WTC11 (cell line): ENCODE results near the gene HRH1. TPM values are rescaled to one million over a fixed set of nuclear protein-coding genes. Genes with fewer than 3 reads are reported as not detected.

Experiments used
- ATAC-seq: fragments of 200-7000 bp; cut with Tn5 transposase; 2 replicates; pipeline ENCODE4 v1.10.0; 2021; ENCODE audit warnings: mild to moderate bottlenecking, moderate library complexity
- CTCF ChIA-PET: fragments of 300-600 bp; sonication (Branson Sonifier 250); formaldehyde crosslinking; loops from one replicate; lab custom pipeline; 2021; ENCODE audit warnings: antibody characterized with exemption; lab: Charles Lee
- POLR2A ChIA-PET: fragments of 350-600 bp; sonication (Branson Sonifier 250); formaldehyde crosslinking; loops from one replicate; lab custom pipeline; 2021; ENCODE audit warnings: antibody characterized with exemption; lab: Charles Lee
- DNase-seq: peaks from one replicate; pipeline ENCODE4 v3.0.0; 2021; ENCODE audit warnings: low spot score
- H3K27ac Mint-ChIP-seq: 2 replicates; pipeline ENCODE4 v1.8.0; 2021; ENCODE audit warnings: mixed read lengths
- H3K27me3 Mint-ChIP-seq: 2 replicates; pipeline ENCODE4 v1.8.0; 2021; ENCODE audit warnings: low read depth, mild to moderate bottlenecking, moderate library complexity, mixed read lengths
- H3K36me3 Mint-ChIP-seq: 2 replicates; pipeline ENCODE4 v1.8.0; 2021; ENCODE audit warnings: mixed read lengths
- H3K4me1 Mint-ChIP-seq: 2 replicates; pipeline ENCODE4 v1.8.0; 2022; ENCODE audit warnings: mixed read lengths
- H3K4me3 Mint-ChIP-seq: 2 replicates; pipeline ENCODE4 v1.8.0; 2021; ENCODE audit warnings: mild to moderate bottlenecking, moderate library complexity, mixed read lengths
- H3K9me3 Mint-ChIP-seq: 2 replicates; pipeline ENCODE4 v1.8.0; 2021; ENCODE audit warnings: mixed read lengths
- CBFB ChIP-seq: sonication (generic); formaldehyde crosslinking; IDR thresholded peaks from 2 replicates; pipeline ENCODE4 v1.8.1; 2022; ENCODE audit warnings: mild to moderate bottlenecking, low read depth, missing genetic modification reagents
- FOXP1 ChIP-seq: sonication (generic); formaldehyde crosslinking; IDR thresholded peaks from 2 replicates; pipeline ENCODE4 v1.8.0; 2022; ENCODE audit warnings: missing genetic modification reagents, mild to moderate bottlenecking, moderate library complexity, borderline replicate concordance
- JUN ChIP-seq: sonication (generic); formaldehyde crosslinking; IDR thresholded peaks from 2 replicates; pipeline ENCODE4 v1.8.0; 2023; ENCODE audit warnings: mild to moderate bottlenecking, missing genetic modification reagents
- KAT7 ChIP-seq: sonication (generic); formaldehyde crosslinking; IDR thresholded peaks from 2 replicates; pipeline ENCODE4 v1.8.1; 2023; ENCODE audit warnings: missing genetic modification reagents, mild to moderate bottlenecking, borderline replicate concordance
- MYBL2 ChIP-seq: sonication (generic); formaldehyde crosslinking; IDR thresholded peaks from 2 replicates; pipeline ENCODE4 v1.8.1; 2023; ENCODE audit warnings: mild to moderate bottlenecking, moderate library complexity, missing genetic modification reagents
- NFATC4 ChIP-seq: fragments of 250-450 bp; sonication (Bioruptor Pico); IDR thresholded peaks from 2 replicates; pipeline ENCODE4 v1.9.0; 2021; ENCODE audit warnings: mild to moderate bottlenecking
- SMAD4 ChIP-seq: sonication (generic); formaldehyde crosslinking; IDR thresholded peaks from 2 replicates; pipeline ENCODE4 v1.8.0; 2022; ENCODE audit warnings: mild to moderate bottlenecking, missing genetic modification reagents
- SP1 ChIP-seq: sonication (generic); formaldehyde crosslinking; conservative IDR thresholded peaks from 2 replicates; pipeline ENCODE4 v1.8.1; 2022; ENCODE audit warnings: missing genetic modification reagents
- TEAD1 ChIP-seq: sonication (generic); formaldehyde crosslinking; IDR thresholded peaks from 2 replicates; pipeline ENCODE4 v1.8.0; 2022; ENCODE audit warnings: mild to moderate bottlenecking, missing genetic modification reagents
- TEAD4 ChIP-seq: sonication (generic); formaldehyde crosslinking; IDR thresholded peaks from 2 replicates; pipeline ENCODE4 v1.8.0; 2022; ENCODE audit warnings: mild to moderate bottlenecking, missing genetic modification reagents
- TP53 ChIP-seq: sonication (generic); formaldehyde crosslinking; IDR thresholded peaks from 2 replicates; pipeline ENCODE4 v1.8.1; 2023; ENCODE audit warnings: mild to moderate bottlenecking, missing genetic modification reagents
- ZBTB43 ChIP-seq: sonication (generic); formaldehyde crosslinking; IDR thresholded peaks from 2 replicates; pipeline ENCODE4 v1.8.1; 2023; ENCODE audit warnings: mild to moderate bottlenecking, missing genetic modification reagents
- ZNF121 ChIP-seq: sonication (generic); formaldehyde crosslinking; IDR thresholded peaks from 2 replicates; pipeline ENCODE4 v1.8.0; 2023; ENCODE audit warnings: missing genetic modification reagents
- ZNF232 ChIP-seq: sonication (generic); formaldehyde crosslinking; IDR thresholded peaks from 2 replicates; pipeline ENCODE4 v1.8.0; 2022; ENCODE audit warnings: mild to moderate bottlenecking, missing genetic modification reagents
- ZNF281 ChIP-seq: sonication (generic); formaldehyde crosslinking; IDR thresholded peaks from 2 replicates; pipeline ENCODE4 v1.8.0; 2023; ENCODE audit warnings: mild to moderate bottlenecking, missing genetic modification reagents
- ZNF396 ChIP-seq: fragments of 250-450 bp; sonication (Bioruptor Pico); IDR thresholded peaks from 2 replicates; pipeline ENCODE4 v1.8.0; 2021; ENCODE audit warnings: mild to moderate bottlenecking, moderate library complexity, borderline replicate concordance
- ZNF512 ChIP-seq: sonication (generic); formaldehyde crosslinking; IDR thresholded peaks from 2 replicates; pipeline ENCODE4 v1.8.1; 2022; ENCODE audit warnings: missing genetic modification reagents, borderline replicate concordance
- total RNA-seq: library from RNA; stranded (reverse); gene quantifications from 3 replicates; pipeline ENCODE4 v1.2.3, GENCODE V29; 2021
- TF ChIP-seq, protein P1 (sequence below): sonication (generic); formaldehyde crosslinking; IDR thresholded peaks from 2 replicates; pipeline ENCODE4 v1.8.1; 2022; ENCODE audit warnings: mild to moderate bottlenecking, missing genetic modification reagents, moderate library complexity, borderline replicate concordance

The HRH1 gene
- total RNA-seq, 1 experiment from 2014 or later = not detected

- no peak for TF ChIP-seq TEAD4 (CRISPR knock-in tag)
- no peak for TF ChIP-seq SMAD4
- TF ChIP-seq NFATC4 (CRISPR knock-in tag) = no peak
- TF ChIP-seq ZNF121 (CRISPR knock-in tag) = no peak
- TF ChIP-seq ZNF396 (CRISPR knock-in tag) = no peak
- TF ChIP-seq CBFB (CRISPR knock-in tag) = no peak
- no peak for TF ChIP-seq KAT7 (CRISPR knock-in tag)
- no peak for TF ChIP-seq JUN (CRISPR knock-in tag)
- no peak for TF ChIP-seq TP53 (CRISPR knock-in tag)
Measured at GRCh38 chr3:11288786-11289637, 134.7 kb downstream of the HRH1 start (continued).

- H3K9me3 Mint-ChIP-seq = no peaks in the 10 kb centered on the region
- H3K27ac Mint-ChIP-seq = no peak overlapping the region
- no peak for TF ChIP-seq FOXP1 (CRISPR knock-in tag)
- no peak for TF ChIP-seq MYBL2 (CRISPR knock-in tag)
- TF ChIP-seq, all 79 proteins: peak for 0
- ChIA-PET CTCF (interaction anchor here (1.5 kb wide), 1 partner anchor 229 kb away, joined by 4 read pairs; no protein-coding TSS in a partner anchor), POLR2A (no interaction called here)
- ATAC-seq = no peak
- no peak for DNase-seq
- Mint-ChIP-seq H3K4me3 (no peak overlapping the region), H3K4me1 (no peaks in the 10 kb centered on the region), H3K27me3 (no peaks in the 10 kb centered on the region), H3K36me3 (no peaks in the 10 kb centered on the region)
Measured at GRCh38 chr3:11289864-11290263, 135.6 kb downstream of the HRH1 start.

DNA sequence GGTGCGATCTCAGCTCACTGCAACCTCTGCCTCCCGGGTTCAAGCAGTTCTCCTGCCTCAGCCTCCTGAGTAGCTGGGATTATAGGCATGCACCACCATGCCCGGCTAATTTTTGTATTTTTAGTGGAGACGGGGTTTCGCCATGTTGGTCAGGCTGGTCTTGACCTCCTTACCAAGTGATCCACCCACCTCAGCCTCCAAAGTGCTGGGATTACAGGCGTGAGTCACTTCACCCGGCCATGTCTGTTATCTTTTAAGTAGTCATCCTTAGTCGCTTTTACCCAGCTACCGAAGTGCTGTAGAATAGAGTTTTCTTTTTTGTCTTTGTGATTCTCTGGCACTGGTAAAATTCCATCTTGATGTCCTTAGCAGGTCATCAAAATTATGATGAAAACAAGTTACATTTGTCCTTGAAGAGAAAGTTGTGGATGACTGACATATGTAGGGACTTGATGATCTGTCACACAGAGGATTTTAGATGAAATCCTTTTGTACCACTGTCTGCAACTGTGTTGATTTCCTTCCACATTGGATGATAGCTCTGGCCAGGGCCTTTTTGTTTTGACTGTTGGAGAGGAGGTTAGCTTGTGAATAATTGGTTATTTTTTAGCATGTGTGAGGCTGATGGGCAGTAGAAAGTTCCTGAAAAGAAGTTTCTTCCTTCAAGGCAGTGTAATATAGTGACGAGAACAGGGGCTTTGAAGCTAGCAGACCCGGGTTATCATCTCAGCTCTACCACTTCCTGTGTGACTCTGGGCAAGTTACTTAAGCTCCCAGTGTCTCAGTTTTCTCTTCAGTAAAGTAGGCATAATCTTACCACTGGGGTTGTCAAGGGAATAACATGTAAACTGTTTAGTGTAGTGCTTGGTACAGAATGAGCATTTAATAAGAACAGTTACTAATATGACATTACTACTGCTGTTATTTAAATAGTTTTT lies 136.7 kb downstream of the HRH1 start:
- TF ChIP-seq ZBTB43 (CRISPR knock-in tag) = no peak
- no peak for TF ChIP-seq ZNF232 (CRISPR knock-in tag)
- no peak for TF ChIP-seq ZNF281
- no peak for TF ChIP-seq TEAD1 (CRISPR knock-in tag)
- TF ChIP-seq SP1 (CRISPR knock-in tag) = no peak
- TF ChIP-seq ZNF512 (CRISPR knock-in tag) = no peak
- TF ChIP-seq, protein P1, sequence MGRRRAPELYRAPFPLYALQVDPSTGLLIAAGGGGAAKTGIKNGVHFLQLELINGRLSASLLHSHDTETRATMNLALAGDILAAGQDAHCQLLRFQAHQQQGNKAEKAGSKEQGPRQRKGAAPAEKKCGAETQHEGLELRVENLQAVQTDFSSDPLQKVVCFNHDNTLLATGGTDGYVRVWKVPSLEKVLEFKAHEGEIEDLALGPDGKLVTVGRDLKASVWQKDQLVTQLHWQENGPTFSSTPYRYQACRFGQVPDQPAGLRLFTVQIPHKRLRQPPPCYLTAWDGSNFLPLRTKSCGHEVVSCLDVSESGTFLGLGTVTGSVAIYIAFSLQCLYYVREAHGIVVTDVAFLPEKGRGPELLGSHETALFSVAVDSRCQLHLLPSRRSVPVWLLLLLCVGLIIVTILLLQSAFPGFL = no peak
- DNase-seq (no peak), ATAC-seq (no peak)
- H3K36me3 Mint-ChIP-seq = no peaks in the 10 kb centered on the region
- H3K9me3 Mint-ChIP-seq = no peaks in the 10 kb centered on the region
- H3K4me3 Mint-ChIP-seq = no peak overlapping the region
- ChIA-PET CTCF (interaction anchor here (1.4 to 1.5 kb wide), 2 partner anchors 19 to 231 kb away, joined by 4 read pairs; partner anchors contain the start of gene ATG7), POLR2A (no interaction called here)
- H3K27me3 Mint-ChIP-seq = no peaks in the 10 kb centered on the region
- no peak overlapping the region for H3K27ac Mint-ChIP-seq
- no peaks in the 10 kb centered on the region for H3K4me1 Mint-ChIP-seq
